ENCODE data around the gene TNNC1.

DNA sequence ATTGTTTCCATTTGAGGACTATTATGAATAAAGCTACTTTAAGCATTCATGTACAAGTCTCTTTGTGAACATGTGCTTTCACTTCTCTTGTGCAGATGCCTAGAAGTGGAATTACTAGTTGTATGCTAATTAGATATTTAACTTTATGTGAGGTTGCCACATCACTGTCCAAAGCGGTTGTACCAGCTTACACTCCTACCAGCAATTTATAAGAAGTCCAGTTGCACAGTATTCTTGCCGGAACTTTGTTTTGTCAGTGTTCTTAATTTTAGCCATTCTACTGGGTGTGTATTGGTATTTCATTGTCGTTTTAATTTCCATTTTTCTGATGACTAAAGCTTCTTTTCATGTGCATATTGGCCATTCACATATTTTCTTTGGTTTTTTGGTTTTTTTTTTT is 38.0 kb downstream of the TNNC1 start:
- TF ChIP-seq, protein P1, sequence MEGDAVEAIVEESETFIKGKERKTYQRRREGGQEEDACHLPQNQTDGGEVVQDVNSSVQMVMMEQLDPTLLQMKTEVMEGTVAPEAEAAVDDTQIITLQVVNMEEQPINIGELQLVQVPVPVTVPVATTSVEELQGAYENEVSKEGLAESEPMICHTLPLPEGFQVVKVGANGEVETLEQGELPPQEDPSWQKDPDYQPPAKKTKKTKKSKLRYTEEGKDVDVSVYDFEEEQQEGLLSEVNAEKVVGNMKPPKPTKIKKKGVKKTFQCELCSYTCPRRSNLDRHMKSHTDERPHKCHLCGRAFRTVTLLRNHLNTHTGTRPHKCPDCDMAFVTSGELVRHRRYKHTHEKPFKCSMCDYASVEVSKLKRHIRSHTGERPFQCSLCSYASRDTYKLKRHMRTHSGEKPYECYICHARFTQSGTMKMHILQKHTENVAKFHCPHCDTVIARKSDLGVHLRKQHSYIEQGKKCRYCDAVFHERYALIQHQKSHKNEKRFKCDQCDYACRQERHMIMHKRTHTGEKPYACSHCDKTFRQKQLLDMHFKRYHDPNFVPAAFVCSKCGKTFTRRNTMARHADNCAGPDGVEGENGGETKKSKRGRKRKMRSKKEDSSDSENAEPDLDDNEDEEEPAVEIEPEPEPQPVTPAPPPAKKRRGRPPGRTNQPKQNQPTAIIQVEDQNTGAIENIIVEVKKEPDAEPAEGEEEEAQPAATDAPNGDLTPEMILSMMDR (conservative IDR thresholded peaks at IDR 0.05), result no peak
- TF ChIP-seq EZH2 (IDR thresholded peaks at IDR 0.05; ENCODE audit: low read depth), result no peak

Measured in PC-9 (cell line).